GM20431 (cell line): ENCODE measurements around the gene YWHAQ.
"Not testable (repeated sequence)": the region's sequence is repeated elsewhere in the genome, so short reads cannot be mapped to it uniquely, and the experiment has no call there.

Source experiments
- in situ Hi-C: fragments of 300-500 bp; cut with MseI, MboI; formaldehyde crosslinking; loops from one replicate; pipeline ENCODE4 v1.15.0; 2020; ENCODE audit warnings: low sequenced_read_pairs; ENCODE audit not compliant: unreplicated experiment

Gene YWHAQ

DNA sequence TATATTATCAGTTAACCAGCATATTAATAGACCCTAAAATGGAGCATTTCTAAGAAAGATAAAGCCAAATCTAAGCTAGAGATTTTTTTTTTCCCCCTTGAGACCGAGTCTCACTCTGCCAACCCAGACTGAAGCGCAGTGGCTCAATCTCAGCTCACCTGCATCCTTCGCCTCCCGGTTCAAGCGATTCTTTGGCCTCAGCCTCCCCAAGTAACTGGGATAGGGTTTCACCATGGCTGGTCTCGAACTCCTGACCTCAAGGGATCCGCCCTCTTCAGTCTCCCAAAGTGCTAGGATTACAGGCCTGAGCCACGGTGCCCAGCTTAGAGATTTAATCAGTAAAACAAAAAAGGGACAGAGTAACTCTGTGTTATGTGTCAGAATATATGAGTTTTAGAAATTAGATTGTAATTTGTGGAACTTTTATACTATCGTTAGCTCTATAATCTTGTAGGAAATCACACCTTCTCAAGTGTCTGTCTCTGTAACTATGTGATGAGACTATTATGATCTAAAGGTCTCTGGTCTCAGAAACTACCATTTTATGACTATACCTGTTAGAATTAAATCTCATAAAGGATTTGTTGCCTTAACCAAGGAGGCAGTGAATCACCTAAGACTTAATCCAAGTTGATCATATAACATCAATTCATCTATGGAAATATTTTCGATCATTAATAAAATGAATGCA, 34.0 kb downstream of the YWHAQ start:
- in situ Hi-C loops, result no loop called here

DNA sequence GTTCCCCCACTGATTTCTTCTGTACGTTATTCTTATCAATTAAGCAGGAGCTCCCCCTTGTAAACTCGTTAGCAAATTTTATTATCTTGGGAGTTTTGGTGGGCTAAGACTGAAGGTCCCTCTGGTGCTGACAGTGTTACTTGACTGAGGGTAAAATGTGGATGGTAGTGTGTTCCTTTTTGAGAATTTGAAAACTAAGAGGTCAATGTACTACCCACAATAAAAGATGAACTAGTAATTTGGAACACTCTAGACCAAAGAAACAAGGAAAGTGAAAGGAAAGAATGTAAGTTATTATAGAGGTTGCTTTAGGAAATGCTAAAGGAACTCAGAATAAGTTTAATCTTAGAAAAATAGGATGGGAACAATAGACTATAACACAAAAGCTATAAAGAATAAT, 35.1 kb downstream of the YWHAQ start:
- in situ Hi-C loops, result no loop called here

DNA sequence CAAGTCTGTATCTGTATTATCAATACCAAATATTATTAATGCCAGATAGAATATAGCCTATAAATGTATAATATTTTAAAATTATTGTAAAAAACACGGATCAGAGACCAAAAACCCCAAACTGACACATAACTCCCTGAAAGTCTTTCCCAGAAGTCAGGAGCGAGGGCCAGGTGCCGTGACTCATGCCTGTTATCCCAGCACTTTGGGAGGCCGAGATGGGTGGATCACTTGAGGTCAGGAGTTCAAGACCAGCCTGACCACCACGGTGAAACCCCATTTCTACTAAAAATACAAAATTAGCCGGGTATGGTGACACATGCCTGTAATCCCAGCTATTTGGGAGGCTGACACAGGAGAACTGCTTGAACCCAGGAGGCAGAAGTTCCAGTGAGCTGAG, 35.5 kb downstream of the YWHAQ start:
- in situ Hi-C loops, result not testable (repeated sequence)

DNA sequence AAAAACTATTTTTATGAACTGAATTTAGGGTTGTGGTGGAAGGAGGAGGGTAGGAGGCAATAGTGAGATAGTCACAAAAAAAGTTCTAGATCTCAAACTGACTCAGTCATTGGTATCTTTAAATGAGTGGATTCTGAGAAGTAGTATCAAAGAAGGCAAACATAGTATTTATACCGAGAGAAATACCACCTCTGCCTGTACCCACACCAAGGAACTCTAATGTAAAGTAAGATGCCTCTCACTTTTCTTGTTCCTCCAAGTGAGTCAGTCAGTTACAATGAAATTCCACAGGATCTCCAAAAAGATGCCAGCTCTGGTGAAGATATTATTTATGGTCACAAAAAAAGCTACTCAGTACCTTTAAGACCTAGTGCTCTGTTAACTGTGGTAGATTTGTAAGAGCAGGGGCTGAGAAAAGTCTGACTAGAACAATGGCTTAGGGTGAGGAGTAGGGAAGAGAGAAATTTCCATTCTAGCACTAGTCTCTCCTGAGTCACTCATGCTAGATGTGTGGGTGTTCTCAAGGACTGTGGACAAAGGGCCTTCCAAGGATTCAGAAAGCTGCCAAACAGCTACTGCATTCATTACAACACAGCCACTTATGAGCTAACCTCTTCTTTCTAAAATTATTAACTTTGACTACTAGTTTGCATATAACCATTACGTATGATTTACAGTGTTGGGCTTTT, 36.3 kb downstream of the YWHAQ start:
- in situ Hi-C loops, result no loop called here

DNA sequence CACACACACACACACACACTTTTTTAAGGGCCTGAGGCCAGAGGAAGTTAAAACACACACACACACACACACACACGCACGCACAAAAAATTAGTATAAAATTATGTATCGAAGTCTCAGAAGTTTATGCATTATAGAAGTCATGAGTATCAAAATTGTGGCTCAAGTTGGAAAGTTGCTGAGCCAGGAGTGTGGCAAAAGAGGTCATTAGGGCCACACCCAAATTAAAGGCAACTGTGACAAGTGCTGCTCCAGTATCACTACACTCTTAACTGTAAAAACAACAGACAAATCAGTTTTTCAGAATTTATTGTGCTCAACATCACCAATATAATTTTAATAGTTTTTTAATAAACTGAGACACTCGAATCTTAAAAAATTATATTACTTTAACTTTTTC, 36.9 kb downstream of the YWHAQ start:
- in situ Hi-C loops, result no loop called here

DNA sequence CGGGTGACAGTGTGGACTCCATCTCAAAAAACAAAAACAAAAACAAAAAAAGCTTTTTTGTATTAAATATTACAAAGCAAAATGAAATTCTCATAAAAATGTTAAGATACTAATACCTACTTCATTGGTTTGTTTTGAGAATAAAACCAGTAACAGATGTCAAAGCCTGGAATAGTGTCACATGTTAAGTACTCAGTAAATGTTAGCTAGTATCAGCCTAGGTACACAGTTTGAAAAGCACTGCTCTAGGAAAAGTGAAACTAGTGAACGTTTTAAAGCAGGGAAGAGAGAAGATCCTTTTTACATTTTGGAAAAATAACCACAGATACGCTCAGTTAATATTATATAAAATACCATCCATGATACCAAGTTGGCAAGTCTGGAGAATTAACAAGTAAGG, 38.1 kb downstream of the YWHAQ start:
- in situ Hi-C loops, result no loop called here

DNA sequence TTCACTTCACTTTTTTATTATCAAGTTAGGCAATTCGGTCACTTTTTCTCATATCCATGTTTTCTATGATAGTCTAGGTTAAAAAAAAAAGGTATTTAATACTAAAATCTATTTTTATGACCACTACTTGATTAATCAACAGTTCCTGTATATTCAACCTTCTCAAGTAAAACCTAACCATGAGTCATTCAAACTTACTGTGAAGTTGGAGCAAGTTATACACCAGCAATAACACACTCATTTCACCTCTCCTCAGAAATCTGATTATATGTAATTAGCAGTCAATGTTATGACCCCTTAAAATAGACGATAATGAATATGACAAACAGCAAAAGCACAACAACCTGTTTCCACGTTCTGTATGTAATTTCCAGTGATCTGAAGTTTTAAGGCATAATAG, 40.2 kb downstream of the YWHAQ start:
- in situ Hi-C loops, result no loop called here

DNA sequence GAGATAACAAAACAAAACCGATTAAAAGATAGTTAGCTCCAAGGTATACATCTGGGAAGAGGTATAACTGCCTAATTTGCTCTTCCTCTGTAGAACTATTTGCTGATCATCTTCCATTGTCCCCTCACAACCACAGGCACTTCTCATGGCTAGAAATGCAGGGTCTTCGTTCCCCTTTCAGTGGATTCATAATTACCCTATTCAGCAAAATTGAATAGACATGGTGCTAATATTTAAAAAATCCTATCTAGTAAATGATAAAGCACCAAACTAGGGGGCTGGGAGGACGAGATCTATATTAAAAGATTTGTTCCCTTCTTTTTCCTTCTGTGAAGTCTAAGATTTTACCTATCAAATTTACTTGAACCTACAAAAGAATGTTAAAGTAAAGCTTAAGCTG, 44.3 kb downstream of the YWHAQ start:
- in situ Hi-C loops, result no loop called here

DNA sequence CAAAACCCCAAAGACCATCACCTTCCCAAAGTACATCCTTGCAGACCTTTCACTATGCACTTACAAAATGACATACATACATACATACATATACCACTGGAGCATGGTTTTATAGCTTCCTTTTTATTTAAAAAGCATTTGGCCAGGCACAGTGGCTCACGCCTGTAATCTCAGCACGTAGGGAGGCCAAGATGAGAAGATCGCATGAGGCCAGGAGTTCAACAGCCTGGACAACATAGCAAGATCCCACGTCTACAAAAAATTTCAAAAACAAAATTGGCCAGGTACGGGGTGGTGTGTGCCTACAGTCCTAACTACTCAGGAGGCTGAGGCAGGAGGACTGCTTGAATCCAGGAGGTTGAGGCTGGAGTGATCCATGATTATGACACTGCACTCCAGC, 45.3 kb downstream of the YWHAQ start:
- in situ Hi-C loops, result no loop called here

DNA sequence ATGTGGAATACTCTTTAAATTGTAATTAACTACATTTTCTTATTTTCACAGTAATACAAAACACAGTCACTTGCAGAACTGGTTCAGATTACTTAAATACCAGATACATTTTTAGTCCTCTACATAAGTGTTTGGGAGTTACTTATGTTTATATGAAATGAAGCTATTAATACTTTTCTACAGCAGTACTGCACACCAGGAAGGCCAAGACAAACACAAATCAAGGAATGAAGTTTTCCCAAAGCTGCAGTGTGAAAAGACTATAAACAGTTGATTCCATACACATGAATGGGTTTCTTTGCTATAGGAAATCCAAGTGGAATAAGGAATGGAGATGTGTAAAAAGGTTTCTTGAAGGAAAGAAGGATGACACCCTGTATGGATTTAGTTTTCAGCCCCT, 45.9 kb downstream of the YWHAQ start:
- in situ Hi-C loops, result not testable (repeated sequence)

DNA sequence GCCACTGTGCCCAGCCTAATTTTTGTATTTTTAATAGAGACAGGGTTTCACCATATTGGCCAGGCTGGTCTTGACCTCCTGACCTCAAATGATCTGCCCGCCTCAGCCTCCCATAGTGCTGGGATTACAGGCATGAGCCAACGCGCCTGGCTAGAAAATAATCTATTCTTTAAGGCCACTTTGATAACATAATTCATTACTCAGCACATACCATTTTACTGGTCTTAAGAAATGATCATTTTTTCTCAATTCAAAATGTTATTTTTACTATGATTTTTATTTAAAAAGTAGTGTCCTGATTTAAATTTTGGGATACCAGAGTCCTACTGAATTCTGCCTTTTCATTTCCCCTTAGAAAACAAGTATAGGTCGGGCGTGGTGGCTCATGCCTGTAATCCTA, 48.2 kb downstream of the YWHAQ start:
- in situ Hi-C loops, result no loop called here

DNA sequence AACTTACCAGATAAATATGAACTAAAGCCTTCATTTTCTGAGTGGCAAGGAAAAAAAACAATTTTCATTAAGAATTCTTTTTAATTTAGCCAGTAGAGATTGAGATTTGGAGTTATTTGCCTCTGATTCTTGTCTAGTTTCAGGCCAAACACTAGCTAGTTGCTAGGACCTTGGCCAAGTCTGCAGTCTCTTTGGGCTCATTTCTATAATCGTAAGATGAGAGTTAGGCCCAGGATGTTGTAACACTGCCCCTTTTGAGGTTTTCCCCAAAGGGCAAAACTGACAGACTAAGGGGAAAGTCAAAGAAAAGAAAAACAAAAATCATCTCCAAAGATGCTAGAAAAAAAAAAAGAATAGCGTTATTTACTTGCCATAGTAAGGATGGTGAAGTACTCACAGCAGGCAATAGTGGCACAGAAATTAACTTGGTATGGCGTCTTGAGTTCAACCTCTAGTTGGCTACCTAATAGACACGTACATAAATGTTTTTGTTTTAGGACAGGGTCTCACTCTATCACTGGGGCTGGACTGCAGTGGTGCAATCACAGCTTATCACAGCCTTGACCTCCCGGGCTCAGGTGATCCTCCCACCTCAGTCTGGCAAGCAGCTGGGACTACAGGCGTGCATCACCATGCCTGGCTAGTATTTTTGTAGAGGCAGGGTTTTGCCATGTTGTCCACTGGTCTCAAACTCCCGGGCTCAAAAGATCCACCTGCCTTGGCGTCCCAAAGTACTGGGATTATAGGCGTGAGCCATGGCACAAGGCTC, 52.1 kb downstream of the YWHAQ start:
- in situ Hi-C loops, result no loop called here

DNA sequence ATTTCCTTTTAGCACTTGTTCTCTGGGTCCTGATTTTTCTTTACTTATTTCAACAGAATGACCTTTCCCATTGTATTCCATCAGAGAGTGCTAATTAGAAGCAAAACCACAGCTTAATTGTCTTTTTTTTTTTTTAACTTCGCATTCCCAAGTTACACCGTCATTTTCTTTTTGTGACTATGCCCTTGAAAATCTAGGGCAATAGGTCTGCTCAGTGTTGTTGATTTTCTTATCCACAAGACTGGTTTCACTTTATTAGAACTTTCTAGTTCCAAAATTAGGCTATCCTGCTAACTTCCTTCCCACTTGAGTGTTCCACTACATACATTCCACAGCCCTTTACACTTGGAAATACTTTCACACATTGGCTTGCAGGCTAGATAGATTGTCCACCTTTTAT, 56.5 kb downstream of the YWHAQ start:
- in situ Hi-C loops, result no loop called here

DNA sequence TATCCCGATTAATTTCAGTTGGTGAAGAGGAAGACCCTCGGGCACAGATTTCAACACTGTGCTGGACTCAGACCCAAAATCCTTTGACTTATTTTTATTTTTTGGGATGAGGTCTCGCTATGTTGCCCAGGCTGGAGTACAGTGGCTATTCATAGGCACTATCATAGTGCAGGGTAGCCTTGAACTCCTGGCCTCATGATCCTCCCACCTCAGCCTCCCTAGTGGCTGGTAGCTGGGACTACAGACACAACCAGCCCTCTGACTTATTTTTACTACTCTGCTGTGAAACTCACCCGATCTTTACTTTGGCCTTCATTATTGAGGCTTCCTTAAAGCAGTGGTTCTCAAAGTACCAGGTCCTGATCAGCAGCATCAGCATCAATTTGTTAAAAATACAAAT, 57.0 kb downstream of the YWHAQ start:
- in situ Hi-C loops, result no loop called here

DNA sequence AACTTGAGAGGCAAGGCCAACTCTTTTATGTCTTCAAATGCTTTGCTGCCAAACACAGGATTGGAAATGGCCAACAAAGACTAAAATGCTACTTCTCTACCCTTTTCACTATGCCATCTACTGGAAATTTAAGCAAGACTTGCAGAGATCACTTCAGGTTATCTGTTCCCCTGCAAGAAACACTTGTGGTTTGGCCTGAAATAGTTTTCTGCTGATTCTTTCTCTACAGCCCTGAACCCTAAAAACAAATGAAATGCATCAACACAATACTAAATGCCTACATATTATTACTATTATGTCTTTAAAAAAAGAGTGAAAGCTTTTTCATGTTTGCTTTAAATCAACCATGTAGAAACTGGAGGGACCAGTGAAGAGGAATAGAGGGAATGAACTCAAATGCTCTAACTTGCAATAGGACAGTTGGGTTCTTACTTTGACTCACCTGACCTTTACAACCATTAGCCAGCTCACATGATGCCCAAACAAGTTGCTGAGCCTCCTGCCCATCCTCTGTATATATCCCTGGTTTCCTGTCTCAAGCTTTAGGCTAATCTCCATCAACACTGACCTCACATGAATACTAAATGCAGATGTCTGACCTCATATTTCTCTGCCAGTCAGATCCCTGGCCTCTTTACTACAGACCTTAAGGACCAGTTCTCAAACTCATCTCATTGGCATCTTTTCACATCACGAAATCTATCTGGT, 57.6 kb downstream of the YWHAQ start:
- in situ Hi-C loops, result no loop called here

DNA sequence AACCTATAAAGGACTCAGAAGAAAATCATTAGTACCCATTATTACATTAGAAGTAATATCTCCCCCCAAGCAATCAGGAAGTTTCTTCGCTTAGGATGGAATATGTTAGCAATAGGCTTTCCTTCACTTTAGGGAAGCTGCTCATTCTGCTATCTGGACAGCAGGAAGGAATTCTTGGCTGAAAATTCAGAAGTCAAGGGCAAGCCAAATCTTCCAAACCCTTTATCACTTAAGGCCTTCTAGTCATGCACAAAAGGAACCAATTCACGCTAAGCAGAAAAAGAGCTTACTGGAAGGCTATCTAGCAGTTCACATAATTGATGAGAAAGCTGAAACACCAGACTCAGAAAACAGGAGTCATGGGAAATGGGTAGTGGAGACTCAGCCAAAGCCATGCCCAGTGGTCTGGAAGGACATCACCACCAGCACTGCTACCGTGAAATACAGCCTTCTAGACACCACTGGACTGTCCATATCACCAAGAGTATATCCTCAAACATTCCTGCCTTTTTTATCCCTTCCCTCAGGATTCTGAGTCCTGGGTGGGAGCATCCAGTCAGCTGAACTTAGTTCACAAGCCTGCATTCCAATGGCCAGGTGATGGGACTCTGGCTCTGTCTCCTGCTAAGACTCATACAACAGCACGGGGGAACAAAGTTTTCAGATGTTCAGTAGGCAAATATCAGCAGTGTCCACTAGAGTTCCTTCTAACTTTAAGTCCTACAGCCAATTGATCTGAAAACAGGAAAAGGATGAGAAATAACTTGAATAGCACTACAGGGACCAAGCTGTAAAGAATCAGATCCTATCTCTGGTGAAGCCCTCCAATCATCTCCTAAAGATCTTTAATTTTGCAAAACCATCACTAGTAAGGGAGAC, 60.4 kb downstream of the YWHAQ start:
- in situ Hi-C loops, result no loop called here

DNA sequence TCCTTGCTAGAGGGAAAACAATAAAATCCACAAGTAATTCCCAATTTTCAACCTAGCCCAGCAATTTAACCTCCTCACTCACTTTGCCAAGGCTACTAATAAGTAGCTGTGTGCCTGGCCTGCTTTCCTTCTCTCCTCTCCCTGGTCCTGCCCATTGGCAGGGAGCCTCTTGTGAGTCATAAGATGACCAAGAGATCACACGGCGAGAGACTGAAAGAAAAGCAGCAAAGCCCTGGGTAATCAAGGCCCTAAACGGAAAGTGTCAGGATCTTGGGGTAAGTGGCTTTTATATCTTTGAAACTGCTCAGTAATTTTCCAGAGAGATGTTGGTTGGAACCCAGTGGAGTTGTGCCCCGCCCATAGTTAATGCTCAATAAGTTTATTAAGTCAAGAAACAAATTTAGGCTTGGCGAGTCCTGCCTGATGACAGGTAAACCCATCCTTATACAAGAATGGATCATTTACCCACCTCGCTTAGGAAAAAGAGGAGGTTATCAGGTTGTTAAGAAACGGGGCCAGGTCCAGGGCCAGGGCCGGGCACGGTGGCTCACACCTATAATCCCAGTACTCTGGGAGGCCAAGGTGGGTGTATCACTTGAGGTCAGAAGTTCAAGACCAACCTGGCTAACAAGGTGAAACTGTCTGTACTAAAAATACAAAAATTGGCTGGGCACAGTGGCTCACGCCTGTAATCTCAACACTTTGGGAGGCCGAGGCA, 65.2 kb downstream of the YWHAQ start:
- in situ Hi-C loops, result no loop called here

DNA sequence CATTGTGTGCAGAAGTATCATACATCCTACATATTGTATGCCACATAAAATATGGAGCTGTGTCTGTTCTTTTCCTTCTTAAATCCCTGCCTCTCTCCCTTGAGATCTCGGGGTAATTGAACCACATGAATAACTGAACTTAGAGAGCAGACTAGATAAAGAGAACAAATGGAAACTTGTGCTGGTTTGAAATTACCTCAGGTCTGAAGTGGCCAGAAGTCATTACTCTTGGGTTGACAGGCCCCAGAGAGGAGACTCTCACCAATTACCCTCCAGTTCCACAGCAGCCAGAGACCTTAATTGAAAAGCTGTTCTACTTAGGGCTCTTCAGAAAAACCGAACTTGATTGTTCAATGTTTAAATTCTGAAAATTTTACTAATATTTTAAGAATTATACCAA, 70.2 kb downstream of the YWHAQ start:
- in situ Hi-C loops, result no loop called here

DNA sequence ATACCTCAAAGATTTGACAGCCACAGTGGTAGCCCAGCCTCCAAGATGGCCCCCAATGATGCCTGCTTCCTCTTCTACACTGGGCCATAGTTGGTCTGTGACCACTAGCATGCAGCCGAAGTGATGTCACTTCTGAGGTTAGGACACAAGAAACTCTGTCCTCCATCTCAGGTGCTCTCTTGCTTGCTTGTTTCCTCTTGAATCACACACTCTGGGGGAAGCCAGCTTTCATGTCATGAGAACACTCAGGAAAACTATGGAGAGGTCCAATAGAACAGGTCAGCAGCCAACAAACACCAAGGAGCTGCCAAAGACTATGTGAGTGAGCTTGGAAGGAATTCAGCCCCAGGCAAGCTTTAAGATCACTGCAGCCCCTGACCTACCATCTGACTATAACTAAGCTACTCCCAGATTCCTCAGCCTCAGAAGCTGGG, 71.8 kb downstream of the YWHAQ start:
- in situ Hi-C loops, result no loop called here
